CD4-positive, CD25-positive, alpha-beta regulatory T cell (primary cell): ENCODE measurements around the gene ESYT2. TPM values are rescaled to one million over a fixed set of nuclear protein-coding genes. Genes with fewer than 3 reads are reported as not detected.
"Not testable (repeated sequence)": the region's sequence is repeated elsewhere in the genome, so short reads cannot be mapped to it uniquely, and the experiment has no call there.

Source experiments
- ATAC-seq, 2 donors: fragments of 150-1000 bp; cut with Tn5 transposase; one replicate each; pipeline ENCODE4 v1.10.0; 2021; ENCODE audit warnings: low read depth in 2 of 2, moderate number of reproducible peaks in 2 of 2, moderate library complexity in 1 of 2
- DNase-seq, 3 donors: peaks; one replicate each; pipeline versions ENCODE4 v3.0.0 to v3.0.0-alpha.2; 2012 to 2022; ENCODE audit warnings: mixed read lengths in 1 of 3
- H3K27ac ChIP-seq: one replicate; pipeline ENCODE4 v1.7.0; 2013; ENCODE audit warnings: mild to moderate bottlenecking, low read length; ENCODE audit not compliant: insufficient read depth, poor library complexity, severe bottlenecking
- H3K27me3 ChIP-seq: one replicate; pipeline ENCODE4 v1.7.0; 2013; ENCODE audit warnings: low read length; ENCODE audit not compliant: control insufficient read depth, insufficient read depth
- H3K36me3 ChIP-seq: one replicate; pipeline ENCODE4 v1.7.0; 2013; ENCODE audit warnings: mild to moderate bottlenecking, low read length, moderate library complexity; ENCODE audit not compliant: control insufficient read depth, insufficient read depth
- H3K4me1 ChIP-seq: 2 replicates; pipeline ENCODE4 v1.7.0; 2013; ENCODE audit warnings: mild to moderate bottlenecking, low read length; ENCODE audit not compliant: insufficient read depth, control insufficient read depth, poor library complexity, severe bottlenecking
- H3K4me3 ChIP-seq: one replicate; pipeline ENCODE4 v1.7.0; 2013; ENCODE audit warnings: low read depth, mild to moderate bottlenecking, low read length, moderate library complexity
- H3K9me3 ChIP-seq, 2 experiments: 1 replicate in 1 of 2; 2 replicates in 1 of 2; pipeline ENCODE4 v1.7.0; 2013; ENCODE audit warnings: low read length in 2 of 2, mild to moderate bottlenecking in 1 of 2, moderate library complexity in 1 of 2; ENCODE audit not compliant: control insufficient read depth in 2 of 2
- H3K27ac Mint-ChIP-seq, 3 donors: one replicate each; pipeline ENCODE4 v1.8.0; 2020 to 2022; ENCODE audit warnings: mild to moderate bottlenecking in 3 of 3, mixed read lengths in 3 of 3, moderate library complexity in 2 of 3
- H3K27me3 Mint-ChIP-seq: one replicate; pipeline ENCODE4 v1.8.0; 2022; ENCODE audit warnings: mild to moderate bottlenecking, mixed read lengths
- H3K36me3 Mint-ChIP-seq: one replicate; pipeline ENCODE4 v1.8.0; 2020; ENCODE audit warnings: mixed read lengths
- H3K4me1 Mint-ChIP-seq, 4 donors: one replicate each; pipeline ENCODE4 v1.8.0; 2020 to 2022; ENCODE audit warnings: mixed read lengths in 4 of 4, mild to moderate bottlenecking in 1 of 4
- H3K4me3 Mint-ChIP-seq, 4 donors: one replicate each; pipeline ENCODE4 v1.8.0; 2020 to 2022; ENCODE audit warnings: mild to moderate bottlenecking in 4 of 4, mixed read lengths in 4 of 4, moderate library complexity in 3 of 4
- H3K9me3 Mint-ChIP-seq, 7 donors: one replicate each; pipeline ENCODE4 v1.8.0; 2020 to 2022; ENCODE audit warnings: mixed read lengths in 7 of 7, mild to moderate bottlenecking in 3 of 7, moderate library complexity in 2 of 7
- polyA plus RNA-seq, 4 donors: library from polyadenylated mRNA; unstranded; fragments of 300-500 nt; fragmentation: Illumina TruSeq; gene quantifications; one replicate each; pipeline ENCODE4 v1.2.3, GENCODE V29; 2021
- total RNA-seq: library from RNA; stranded (reverse); gene quantifications from one replicate; pipeline ENCODE4 v1.2.3, GENCODE V29; 2022

ESYT2 gene
- total and polyA plus RNA-seq, 5 donors from 2014 or later = 55.3 to 115 (median 71.4) TPM

DNA sequence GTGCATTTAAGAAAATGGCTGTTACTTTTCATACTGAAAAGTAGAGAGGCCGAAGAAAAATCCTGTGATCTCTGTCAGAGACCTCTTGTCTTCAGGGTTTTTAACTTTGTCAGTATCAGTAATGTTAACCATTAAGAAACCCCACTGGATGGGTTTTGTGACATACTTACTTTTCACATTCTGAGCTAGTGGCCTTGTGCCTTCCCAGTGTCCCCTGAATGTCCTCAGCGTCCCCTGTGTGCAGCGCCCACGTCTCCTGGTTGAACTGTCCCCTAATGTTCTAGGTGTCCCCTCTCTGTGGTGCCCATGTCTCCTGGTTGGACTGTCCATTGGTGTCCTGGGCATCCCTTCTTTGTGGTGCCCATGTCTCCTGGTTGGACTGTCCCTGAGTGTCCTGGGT lies 36.7 kb upstream of the ESYT2 start:
- no peak for DNase-seq
- Mint-ChIP-seq H3K36me3 (peaks cover 5% of the 10 kb centered on the region), H3K27me3 (no peaks in the 10 kb centered on the region), H3K9me3 (no peaks in the 10 kb centered on the region), H3K4me1 (peaks cover 13 to 38% (median 27%) of the 10 kb centered on the region in 4 donors), H3K4me3 (peak overlapping the region in 2 of 4 donors; percentile 28 to 60), H3K27ac (no peak overlapping the region)
- peaks cover 2% of the 10 kb centered on the region for H3K36me3 ChIP-seq
- H3K9me3 ChIP-seq = no peaks in the 10 kb centered on the region
- no peak for ATAC-seq
- H3K27ac ChIP-seq = no peak overlapping the region
- no peak overlapping the region for H3K4me3 ChIP-seq
- H3K4me1 ChIP-seq = peaks cover 7% of the 10 kb centered on the region
- H3K27me3 ChIP-seq = no peaks in the 10 kb centered on the region

- no peak for DNase-seq
- H3K4me1 Mint-ChIP-seq = peaks cover 13 to 38% (median 27%) of the 10 kb centered on the region in 4 donors
- H3K27ac Mint-ChIP-seq = no peak overlapping the region
- H3K4me3 Mint-ChIP-seq = peak overlapping the region; percentile 24 to 67 (median 60)
- no peaks in the 10 kb centered on the region for H3K27me3 Mint-ChIP-seq
- no peak overlapping the region for H3K27ac ChIP-seq
- no peak overlapping the region for H3K4me3 ChIP-seq
- H3K27me3 ChIP-seq = no peaks in the 10 kb centered on the region
- ATAC-seq = no peak
- no peaks in the 10 kb centered on the region for H3K9me3 Mint-ChIP-seq
- peaks cover 7% of the 10 kb centered on the region for H3K4me1 ChIP-seq
- no peaks in the 10 kb centered on the region for H3K36me3 ChIP-seq
- no peaks in the 10 kb centered on the region for H3K9me3 ChIP-seq
- H3K36me3 Mint-ChIP-seq = no peaks in the 10 kb centered on the region
These were observed 36.2 kb upstream of the ESYT2 start for GRCh38 chr7:158865462-158865922.

DNA sequence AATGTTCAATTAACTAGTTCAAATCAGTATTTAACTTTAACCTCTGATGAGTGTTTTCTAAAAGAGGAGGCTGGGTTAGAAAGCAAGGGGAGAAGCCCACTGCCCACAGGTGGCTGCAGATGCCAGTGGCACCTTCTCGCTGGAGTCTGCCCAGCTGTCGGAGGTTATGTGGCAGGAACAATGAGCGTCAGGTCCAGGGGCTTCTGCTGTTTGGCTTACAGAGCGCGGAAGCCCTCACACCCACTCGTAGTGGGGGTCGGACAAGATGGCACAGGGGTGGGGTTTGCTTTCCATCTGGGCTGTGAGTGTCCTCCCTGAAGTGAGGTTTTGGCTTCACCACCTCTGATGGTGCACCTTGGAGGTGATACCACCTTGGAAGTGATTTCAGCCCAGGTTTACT lies 35.5 kb upstream of the ESYT2 start:
- no peaks in the 10 kb centered on the region for H3K9me3 Mint-ChIP-seq
- Histone ChIP-seq H3K27me3 (no peaks in the 10 kb centered on the region), H3K36me3 (no peaks in the 10 kb centered on the region), H3K9me3 (no peaks in the 10 kb centered on the region), H3K4me1 (peaks cover 7% of the 10 kb centered on the region), H3K4me3 (no peak overlapping the region), H3K27ac (no peak overlapping the region)
- H3K36me3 Mint-ChIP-seq = no peaks in the 10 kb centered on the region
- H3K27ac Mint-ChIP-seq = peak overlapping the region; percentile 38 to 98 (median 94)
- DNase-seq = no peak
- H3K27me3 Mint-ChIP-seq = no peaks in the 10 kb centered on the region
- H3K4me3 Mint-ChIP-seq = peak overlapping the region; percentile 61 to 94 (median 79)
- ATAC-seq = no peak
- H3K4me1 Mint-ChIP-seq = peaks cover 13 to 38% (median 27%) of the 10 kb centered on the region in 4 donors

GRCh38 chr7:158864507-158864820 lies 35.2 kb upstream of the ESYT2 start:
- Mint-ChIP-seq H3K27me3 (no peaks in the 10 kb centered on the region), H3K27ac (peak overlapping the region; percentile 80 to 98 (median 94)), H3K4me3 (peak overlapping the region; percentile 67 to 94 (median 90)), H3K4me1 (peaks cover 13 to 38% (median 27%) of the 10 kb centered on the region in 4 donors), H3K9me3 (no peaks in the 10 kb centered on the region), H3K36me3 (no peaks in the 10 kb centered on the region)
- ATAC-seq (no peak), DNase-seq (no peak)
- peak overlapping the region; percentile 70 for H3K4me3 ChIP-seq
- H3K36me3 ChIP-seq = no peaks in the 10 kb centered on the region
- peaks cover 7% of the 10 kb centered on the region for H3K4me1 ChIP-seq
- H3K27me3 ChIP-seq = no peaks in the 10 kb centered on the region
- no peaks in the 10 kb centered on the region for H3K9me3 ChIP-seq
- H3K27ac ChIP-seq = no peak overlapping the region

DNA sequence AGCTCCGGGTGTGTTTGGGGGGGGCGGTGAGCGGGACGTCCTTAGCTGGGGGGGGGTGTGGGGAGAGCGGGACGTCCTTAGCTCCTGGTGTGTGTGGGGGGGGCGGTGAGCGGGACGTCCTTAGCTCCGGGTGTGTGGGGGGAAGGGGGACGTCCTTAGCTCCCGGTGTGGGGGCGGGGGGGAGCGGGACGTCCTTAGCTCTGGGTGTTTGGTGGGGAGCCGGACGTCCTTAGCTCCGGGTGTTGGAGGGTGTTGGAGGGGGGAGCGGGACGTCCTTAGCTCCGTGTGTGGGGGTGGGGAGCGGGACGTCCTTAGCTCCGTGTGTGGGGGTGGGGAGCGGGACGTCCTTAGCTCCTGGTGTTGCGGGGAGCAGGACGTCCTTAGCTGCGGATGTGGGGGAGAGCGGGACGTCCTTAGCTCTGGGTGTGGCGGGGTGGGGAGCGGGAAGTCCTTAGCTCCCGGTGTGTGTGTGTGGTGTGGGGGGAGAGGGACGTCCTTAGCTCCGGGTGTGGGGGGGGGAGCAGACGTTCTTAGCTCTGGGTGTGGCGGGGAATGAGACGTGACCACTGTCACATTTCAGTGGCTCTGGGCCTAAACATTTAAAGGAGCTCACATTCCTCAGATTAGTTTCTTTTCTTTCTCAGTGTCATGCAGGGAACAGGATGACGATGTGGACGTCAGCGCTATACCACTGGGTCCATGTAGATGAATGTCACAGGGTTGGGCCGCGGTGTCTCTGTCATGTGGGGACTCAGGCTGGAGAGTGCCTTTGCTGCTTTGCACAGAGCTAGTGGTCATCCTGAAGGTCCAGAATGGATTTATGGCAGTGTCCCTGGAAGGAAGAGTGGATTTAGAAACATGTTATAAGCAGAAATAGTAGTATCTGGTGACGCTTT lies 34.5 kb upstream of the ESYT2 start:
- Histone ChIP-seq H3K4me1 (peaks cover 7% of the 10 kb centered on the region), H3K27me3 (no peaks in the 10 kb centered on the region), H3K27ac (peak overlapping the region; percentile 29), H3K9me3 (no peaks in the 10 kb centered on the region), H3K4me3 (peak overlapping the region; percentile 70), H3K36me3 (no peaks in the 10 kb centered on the region)
- Mint-ChIP-seq H3K4me3 (peak overlapping the region; percentile 90 to 95 (median 92)), H3K4me1 (peaks cover 17 to 42% (median 29%) of the 10 kb centered on the region in 4 donors), H3K9me3 (no peaks in the 10 kb centered on the region), H3K36me3 (no peaks in the 10 kb centered on the region), H3K27ac (peak overlapping the region in 2 of 3 donors; percentile 94 to 98), H3K27me3 (no peaks in the 10 kb centered on the region)
- ATAC-seq (peak; percentile 38 to 46), DNase-seq (peak; percentile 13 to 63 (median 18))

DNA sequence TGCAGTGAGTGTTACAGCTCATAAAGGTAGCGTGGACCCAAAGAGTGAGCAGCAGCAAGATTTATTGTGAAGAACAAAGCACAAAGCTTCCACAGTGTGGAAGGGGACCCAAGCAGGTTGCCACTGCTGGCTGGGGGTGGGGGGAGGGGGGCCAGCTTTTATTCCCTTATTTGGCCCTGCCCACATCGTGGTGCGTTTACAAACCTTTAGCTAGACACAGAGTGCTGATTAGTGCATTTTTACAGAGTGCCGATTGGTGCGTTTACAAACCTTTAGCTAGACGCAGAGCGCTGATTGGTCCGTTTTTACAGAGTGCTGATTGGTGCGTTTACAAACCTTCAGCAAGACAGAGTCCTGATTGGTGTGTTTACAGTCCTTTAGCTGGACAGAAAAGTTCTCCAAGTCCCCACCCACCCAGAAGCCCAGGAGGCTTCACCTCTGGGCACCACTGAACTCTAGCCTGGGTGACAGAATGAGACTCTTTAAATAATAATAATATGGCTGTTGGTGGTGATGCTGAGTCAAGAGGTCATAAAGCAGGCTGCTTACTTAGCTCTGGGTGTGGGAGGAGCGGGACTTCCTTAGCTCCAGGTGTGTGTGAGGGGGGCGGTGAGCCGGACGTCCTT lies 33.8 kb upstream of the ESYT2 start:
- not testable (repeated sequence) for H3K4me1 ChIP-seq, H3K9me3 Mint-ChIP-seq, H3K27me3 ChIP-seq, H3K36me3 Mint-ChIP-seq, H3K27me3 Mint-ChIP-seq, H3K9me3 ChIP-seq, H3K36me3 ChIP-seq
- Histone ChIP-seq H3K27ac (peak overlapping the region; percentile 29), H3K4me3 (peak overlapping the region; percentile 55)
- peaks cover 19 to 48% (median 33%) of the 10 kb centered on the region in 4 donors for H3K4me1 Mint-ChIP-seq
- peak in 1 of 3 donors; percentile 13 for DNase-seq
- peak overlapping the region; percentile 92 to 98 (median 94) for H3K27ac Mint-ChIP-seq
- peak; percentile 51 to 54 for ATAC-seq
- peak overlapping the region; percentile 90 to 95 (median 92) for H3K4me3 Mint-ChIP-seq

- H3K4me1 ChIP-seq = peaks cover 11% of the 10 kb centered on the region
- H3K27ac Mint-ChIP-seq = peak overlapping the region in 2 of 3 donors; percentile 43 to 98
- no peaks in the 10 kb centered on the region for H3K27me3 Mint-ChIP-seq
- H3K27ac ChIP-seq = no peak overlapping the region
- ATAC-seq (no peak), DNase-seq (no peak)
- no peak overlapping the region for H3K4me3 ChIP-seq
- no peaks in the 10 kb centered on the region for H3K36me3 ChIP-seq
- peaks cover 22 to 54% (median 36%) of the 10 kb centered on the region in 4 donors for H3K4me1 Mint-ChIP-seq
- H3K9me3 ChIP-seq = no peaks in the 10 kb centered on the region
- H3K36me3 Mint-ChIP-seq = no peaks in the 10 kb centered on the region
- no peaks in the 10 kb centered on the region for H3K9me3 Mint-ChIP-seq
- H3K4me3 Mint-ChIP-seq = peak overlapping the region; percentile 71 to 95 (median 92)
- H3K27me3 ChIP-seq = no peaks in the 10 kb centered on the region
These were observed 32.8 kb upstream of the ESYT2 start for GRCh38 chr7:158861936-158862704.
